GM12878 (cell line): ENCODE results near the gene MASP1. TPM values are rescaled to one million over a fixed set of nuclear protein-coding genes. Genes with fewer than 3 reads are reported as not detected.

Source experiments
- ATAC-seq: fragments of 200-7000 bp; cut with Tn5 transposase; 3 replicates; pipeline ENCODE4 v1.9.1; 2020; ENCODE audit warnings: mild to moderate bottlenecking, moderate library complexity
- BruUV-seq: library from RNA; stranded (reverse); fragments of 400-500 nt; replicated peaks from 2 replicates; lab custom pipeline; 2021; lab: Mats Ljungman, UMichigan
- CTCF ChIA-PET: fragments of 300-600 bp; sonication (Branson Sonifier 250); formaldehyde crosslinking; extraction: SDS; loops from one replicate; lab custom pipeline; 2021; ENCODE audit warnings: inconsistent platforms; lab: Yijun Ruan, JAX
- POLR2A ChIA-PET: fragments of 350-600 bp; formaldehyde crosslinking; extraction: SDS; loops from one replicate; lab custom pipeline; 2021; ENCODE audit warnings: inconsistent platforms; lab: Charles Lee
- RAD21 ChIA-PET: fragments of 300-600 bp; sonication (Branson Sonifier 250); formaldehyde crosslinking; loops from one replicate; lab custom pipeline; 2023; ENCODE audit warnings: antibody characterized with exemption; ENCODE audit not compliant: unreplicated experiment; lab: Charles Lee
- SMC1A ChIA-PET: fragments of 300-600 bp; sonication (Branson Sonifier 250); formaldehyde crosslinking; loops from one replicate; lab custom pipeline; 2023; ENCODE audit not compliant: unreplicated experiment, uncharacterized antibody; lab: Charles Lee
- DNase-seq: peaks from one replicate; pipeline ENCODE4 v3.0.0-alpha.2; 2011; ENCODE audit warnings: low read depth, low spot score
- FAIRE-seq: peaks from 3 replicates; lab custom pipeline; 2011; peaks lifted over from hg19 to GRCh38; lab: Jason Lieb, UNC
- H2AFZ ChIP-seq: 2 replicates; pipeline ENCODE4 v1.6.0; 2011; ENCODE audit warnings: low read depth, low read length, control low read depth; ENCODE audit not compliant: control insufficient read depth
- H3K27ac ChIP-seq: 2 replicates; pipeline ENCODE4 v1.5.1; 2011; ENCODE audit warnings: control low read depth; ENCODE audit not compliant: control insufficient read depth, insufficient read depth
- H3K27me3 ChIP-seq, 2 experiments: replicated peaks in 1 of 2; 2 replicates each; pipeline versions ENCODE4 v1.6.0 to v1.6.1; 2011; ENCODE audit warnings: low read length in 1 of 2; ENCODE audit not compliant: control insufficient read depth in 2 of 2, insufficient read depth in 2 of 2
- H3K36me3 ChIP-seq, 2 experiments: 2 replicates each; pipeline ENCODE4 v1.5.1; 2011; ENCODE audit warnings: low read length in 1 of 2; ENCODE audit not compliant: control insufficient read depth in 2 of 2, insufficient read depth in 2 of 2
- H3K4me1 ChIP-seq: 2 replicates; pipeline ENCODE4 v1.6.1; 2011; ENCODE audit warnings: mild to moderate bottlenecking, low read length, moderate library complexity, mixed read lengths; ENCODE audit not compliant: control insufficient read depth, insufficient read depth
- H3K4me2 ChIP-seq: 2 replicates; pipeline ENCODE4 v1.6.0; 2011; ENCODE audit warnings: control low read depth; ENCODE audit not compliant: control insufficient read depth, insufficient read depth
- H3K4me3 ChIP-seq: fragments of 200-600 bp; sonication (generic); 2 replicates; pipeline ENCODE4 v1.5.1; 2016
- H3K79me2 ChIP-seq: 2 replicates; pipeline ENCODE4 v1.6.0; 2011; ENCODE audit warnings: low read length; ENCODE audit not compliant: control insufficient read depth, insufficient read depth
- H3K9ac ChIP-seq: 2 replicates; pipeline ENCODE4 v1.8.0; 2011; ENCODE audit warnings: low read length, control low read depth, mixed read lengths; ENCODE audit not compliant: control insufficient read depth, insufficient read depth
- H3K9me3 ChIP-seq: replicated peaks from 3 replicates; pipeline ENCODE4 v1.5.1; 2011; ENCODE audit warnings: mild to moderate bottlenecking, low read length; ENCODE audit not compliant: control insufficient read depth, insufficient read depth
- H4K20me1 ChIP-seq: 2 replicates; pipeline ENCODE4 v1.6.0; 2011; ENCODE audit not compliant: control insufficient read depth, insufficient read depth
- BCL11A ChIP-seq: IDR thresholded peaks from 2 replicates; pipeline ENCODE4 v1.6.1; 2011; ENCODE audit warnings: low read depth, low read length
- BRCA1 ChIP-seq: IDR thresholded peaks from 2 replicates; pipeline ENCODE4 v1.6.1; 2011; ENCODE audit warnings: low read depth, low read length, improper control_type of control experiment
- CEBPZ ChIP-seq: fragments of 150-350 bp; IDR thresholded peaks from 2 replicates; pipeline ENCODE4 v1.6.1; 2016; ENCODE audit warnings: low read depth, low read length
- CREB1 ChIP-seq: IDR thresholded peaks from 2 replicates; pipeline ENCODE4 v1.6.1; 2012; ENCODE audit warnings: low read depth, mild to moderate bottlenecking, inconsistent platforms
- FOS ChIP-seq: IDR thresholded peaks from 3 replicates; pipeline ENCODE4 v1.6.1; 2011; ENCODE audit warnings: borderline replicate concordance; ENCODE audit not compliant: insufficient read length; ENCODE audit errors: extremely low read depth
- FOXM1 ChIP-seq: IDR thresholded peaks from 2 replicates; pipeline ENCODE4 v1.6.1; 2012; ENCODE audit warnings: low read depth, mild to moderate bottlenecking, inconsistent platforms, low read length, moderate library complexity
- KDM1A ChIP-seq: fragments of 200-600 bp; sonication (generic); IDR thresholded peaks from 2 replicates; pipeline ENCODE4 v1.6.1; 2016; ENCODE audit warnings: borderline replicate concordance
- KLF5 ChIP-seq: fragments of 450-650 bp; IDR thresholded peaks from 2 replicates; pipeline ENCODE4 v1.6.1; 2014; ENCODE audit warnings: mild to moderate bottlenecking; ENCODE audit not compliant: partially characterized antibody
- NFIC ChIP-seq: IDR thresholded peaks from 2 replicates; pipeline ENCODE4 v1.6.1; 2012; ENCODE audit warnings: low read depth, mild to moderate bottlenecking, inconsistent platforms, low read length, moderate library complexity
- RUNX3 ChIP-seq: IDR thresholded peaks from 2 replicates; pipeline ENCODE4 v1.6.1; 2012; ENCODE audit warnings: low read length, inconsistent platforms
- SRF ChIP-seq, 2 experiments: IDR thresholded peaks; 2 replicates each; pipeline ENCODE4 v1.6.1; 2011; ENCODE audit warnings: low read depth in 2 of 2, low read length in 2 of 2, mild to moderate bottlenecking in 1 of 2, moderate library complexity in 1 of 2
- ZNF24 ChIP-seq: fragments of 450-650 bp; IDR thresholded peaks from 2 replicates; pipeline ENCODE4 v1.6.1; 2017; ENCODE audit warnings: antibody characterized with exemption, mild to moderate bottlenecking
- WGBS: methylation state at CpG from one replicate; pipeline ENCODE4 v1.1.6; 2016; ENCODE audit warnings: low lambda C conversion rate; ENCODE audit not compliant: insufficient replicate concordance, insufficient coverage; ENCODE audit errors: missing lambda C conversion rate; 5-methylcytosine and 5-hydroxymethylcytosine counted together
- in situ Hi-C: fragments of 300-500 bp; cut with MboI; formaldehyde crosslinking; loops from 9 replicates; pipeline ENCODE4 v1.14.3; 2018; ENCODE audit warnings: mixed read lengths
- intact Hi-C: fragments of 100-400 bp; cut with micrococcal nuclease; formaldehyde crosslinking; loops from one replicate; pipeline ENCODE4 v1.14.2; 2022; ENCODE audit not compliant: unreplicated experiment
- polyA plus RNA-seq, 11 experiments: library from polyadenylated mRNA; depleted of rRNA in 4 of 11; unstranded in 6 of 11; stranded (reverse) in 5 of 11; fragments of >200 nt; fragmentation: Nextera tagmentation in 4 of 11; fragmentation: Illumina TruSeq in 1 of 11; extraction: Ambion mirVana in 4 of 11; extraction: Trizol in 1 of 11; gene quantifications; 1 replicate in 1 of 11; 2 replicates in 10 of 11; pipeline versions ENCODE4 v1.2.1 to v1.2.3, GENCODE V29; 2011 to 2016; ENCODE audit warnings: inconsistent platforms in 2 of 11, missing spikeins in 2 of 11, low read depth in 1 of 11
- total RNA-seq, 4 experiments: library from RNA; depleted of rRNA in 3 of 4; stranded (reverse); fragments of >200 nt in 3 of 4; fragmentation: Illumina TruSeq in 1 of 4; extraction: Trizol in 1 of 4; gene quantifications; 2 replicates each; pipeline versions ENCODE4 v1.2.1 to v1.2.3, GENCODE V29; 2013 to 2021
- TF ChIP-seq, protein P1 (sequence below): IDR thresholded peaks from 2 replicates; pipeline ENCODE4 v1.6.1; 2012; ENCODE audit warnings: low read depth, low read length, improper control_type of control experiment

Gene MASP1
- total and polyA plus RNA-seq, 10 of the 15 experiments (the other 5 are each of a cell fraction or from before 2014, with no cell fraction given) = 0.05 TPM; not detected in 9

DNA sequence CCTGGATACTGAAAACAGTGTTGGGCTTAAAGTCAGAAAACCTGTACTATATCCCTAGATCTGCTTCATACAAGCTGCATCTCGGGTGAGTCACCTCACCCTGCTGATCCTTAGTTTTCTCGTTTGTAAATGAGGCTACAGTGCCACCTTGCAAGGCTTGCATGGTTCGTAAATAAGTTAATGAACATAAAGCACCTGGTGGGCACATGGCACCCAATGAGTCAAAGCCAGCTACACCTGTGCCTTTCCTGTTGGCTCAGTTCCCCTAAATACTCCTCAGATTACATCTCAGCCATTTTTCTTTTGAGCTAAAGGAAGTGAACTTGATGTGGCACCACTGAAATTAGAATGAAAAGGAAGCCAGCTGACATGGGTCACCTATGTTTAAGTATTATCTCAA, 67.7 kb downstream of the MASP1 start:
- ChIA-PET SMC1A (interaction anchor here (0.6 to 1.6 kb wide), 3 partner anchors 26 to 1478 kb away, joined by 3 to 6 read pairs (median 3); partner anchors contain the start of gene RTP1), CTCF (interaction anchor here (1.6 to 4.8 kb wide), 2 partner anchors 23 to 455 kb away, joined by 3 to 41 read pairs; no protein-coding TSS in a partner anchor), RAD21 (interaction anchor here (0.6 kb wide), 1 partner anchor 35 kb away, joined by 3 read pairs; no protein-coding TSS in a partner anchor), POLR2A (no interaction called here)
- no peak for FAIRE-seq
- DNase-seq = no peak
- Histone ChIP-seq H3K9ac (no peak overlapping the region), H3K27me3 (peaks cover 0 to 5% of the 10 kb centered on the region in 2 experiments; a peak in 3 of 4 replicates), H3K9me3 (no peaks in the 10 kb centered on the region), H3K4me3 (no peak overlapping the region), H3K4me1 (no peaks in the 10 kb centered on the region), H3K27ac (no peak overlapping the region), H3K79me2 (no peaks in the 10 kb centered on the region), H4K20me1 (no peaks in the 10 kb centered on the region), H2AFZ (no peak overlapping the region), H3K4me2 (no peak overlapping the region), H3K36me3 (no peaks in the 10 kb centered on the region)
- WGBS = 1% methylated on average over 3 of the region's 3 CpGs
- no peak for TF ChIP-seq BCL11A
- TF ChIP-seq, protein P1, sequence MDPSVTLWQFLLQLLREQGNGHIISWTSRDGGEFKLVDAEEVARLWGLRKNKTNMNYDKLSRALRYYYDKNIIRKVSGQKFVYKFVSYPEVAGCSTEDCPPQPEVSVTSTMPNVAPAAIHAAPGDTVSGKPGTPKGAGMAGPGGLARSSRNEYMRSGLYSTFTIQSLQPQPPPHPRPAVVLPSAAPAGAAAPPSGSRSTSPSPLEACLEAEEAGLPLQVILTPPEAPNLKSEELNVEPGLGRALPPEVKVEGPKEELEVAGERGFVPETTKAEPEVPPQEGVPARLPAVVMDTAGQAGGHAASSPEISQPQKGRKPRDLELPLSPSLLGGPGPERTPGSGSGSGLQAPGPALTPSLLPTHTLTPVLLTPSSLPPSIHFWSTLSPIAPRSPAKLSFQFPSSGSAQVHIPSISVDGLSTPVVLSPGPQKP = no peak
- intact Hi-C loops (loop anchor here (2.0 kb wide), 1 partner anchor 491 kb away; no protein-coding TSS in a partner anchor), in situ Hi-C loops (no loop called here)
- ATAC-seq = no peak
- no TSS peak for BruUV-seq

DNA sequence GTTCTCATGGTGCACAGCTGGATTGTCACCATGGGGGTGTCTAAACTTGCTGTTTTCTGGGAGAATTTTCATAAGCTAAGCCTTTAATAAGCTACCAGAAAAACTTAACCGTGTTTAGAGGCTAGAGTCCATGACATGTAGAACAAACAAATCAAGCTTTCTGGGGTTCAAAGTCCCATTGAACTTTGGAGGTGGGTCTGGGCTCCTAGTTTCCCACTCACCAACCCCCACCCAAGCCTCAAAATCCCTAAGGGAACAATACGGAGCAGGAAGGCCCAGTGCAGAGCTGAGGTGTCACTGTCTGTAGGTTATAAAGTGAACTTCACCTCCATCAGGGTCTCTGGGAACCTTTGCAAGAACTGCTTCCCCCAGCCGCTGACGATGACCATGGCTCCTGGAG, 68.7 kb downstream of the MASP1 start:
- RAD21 ChIA-PET = interaction anchor here (1.0 to 1.5 kb wide), 2 partner anchors 457 to 491 kb away, joined by 3 to 5 read pairs; no protein-coding TSS in a partner anchor
- H3K4me2 ChIP-seq = no peak overlapping the region
- TF ChIP-seq BRCA1 = no peak
- TF ChIP-seq KDM1A = no peak
- TF ChIP-seq KLF5 = no peak
- no peak for TF ChIP-seq ZNF24
- no peak for TF ChIP-seq NFIC
- no peak for TF ChIP-seq SRF (IDR thresholded peaks at IDR 0.05; ENCODE audit: low read depth in 2 of 2, low read length in 2 of 2)
- TF ChIP-seq CREB1 = no peak
- TF ChIP-seq RUNX3 = no peak
- TF ChIP-seq FOS = no peak
- no peak for TF ChIP-seq FOXM1
- no peak for TF ChIP-seq CEBPZ

More for the DNA sequence above, 68.7 kb downstream of the MASP1 start:
- Histone ChIP-seq H3K36me3 (no peaks in the 10 kb centered on the region), H3K27me3 (peaks cover 0 to 5% of the 10 kb centered on the region in 2 experiments; a peak in 3 of 4 replicates), H3K9ac (no peak overlapping the region), H3K9me3 (no peaks in the 10 kb centered on the region), H3K4me1 (no peaks in the 10 kb centered on the region), H3K4me3 (no peak overlapping the region), H4K20me1 (no peaks in the 10 kb centered on the region), H3K79me2 (no peaks in the 10 kb centered on the region), H2AFZ (no peak overlapping the region), H3K27ac (no peak overlapping the region)
- intact Hi-C loops (loop anchor here (2.0 kb wide), 1 partner anchor 492 kb away; no protein-coding TSS in a partner anchor), in situ Hi-C loops (no loop called here)
- ATAC-seq (no peak), DNase-seq (no peak), FAIRE-seq (no peak)
- no TSS peak for BruUV-seq
- WGBS = 50% methylated on average over 4 of the region's 4 CpGs
- SMC1A ChIA-PET = interaction anchor here (0.7 to 1.1 kb wide), 3 partner anchors 9 to 457 kb away, joined by 3 read pairs; no protein-coding TSS in a partner anchor
- POLR2A ChIA-PET = no interaction called here
- CTCF ChIA-PET = interaction anchor here (0.9 to 4.8 kb wide), 5 partner anchors 13 to 456 kb away, joined by 3 to 41 read pairs (median 3); no protein-coding TSS in a partner anchor
